Activated T-cell treated with anti-CD3 and anti-CD28 coated beads, Interleukin-2, amount 50 U/mL, for 72 hours (primary cell): ENCODE measurements around the gene AP4M1. TPM values are rescaled to one million over a fixed set of nuclear protein-coding genes. Genes with fewer than 3 reads are reported as not detected.

ENCODE experiments used
- ATAC-seq, 2 donors: fragments of 150-1000 bp; cut with Tn5 transposase; replicated peaks in 1 of 2; 2 replicates each; pipeline ENCODE4 v1.10.0; 2021; ENCODE audit warnings: moderate library complexity in 2 of 2, mild to moderate bottlenecking in 1 of 2
- DNase-seq, 2 donors: peaks; one replicate each; pipeline ENCODE4 v3.0.0; 2021 to 2022; ENCODE audit warnings: mixed read lengths in 1 of 2
- H3K27ac Mint-ChIP-seq: one replicate; pipeline ENCODE4 v1.8.0; 2022; ENCODE audit warnings: mild to moderate bottlenecking, moderate library complexity, mixed read lengths
- H3K27me3 Mint-ChIP-seq: one replicate; pipeline ENCODE4 v1.8.0; 2022; ENCODE audit warnings: low read depth, mixed read lengths
- H3K36me3 Mint-ChIP-seq, 2 donors: one replicate each; pipeline ENCODE4 v1.8.0; 2022; ENCODE audit warnings: mixed read lengths in 2 of 2, mild to moderate bottlenecking in 1 of 2; ENCODE audit not compliant: insufficient read depth in 2 of 2
- H3K4me1 Mint-ChIP-seq: one replicate; pipeline ENCODE4 v1.8.0; 2022; ENCODE audit warnings: low read depth, mixed read lengths
- H3K4me3 Mint-ChIP-seq, 2 donors: one replicate each; pipeline ENCODE4 v1.8.0; 2022; ENCODE audit warnings: mild to moderate bottlenecking in 2 of 2, mixed read lengths in 2 of 2, moderate library complexity in 2 of 2
- H3K9me3 Mint-ChIP-seq, 2 donors: one replicate each; pipeline ENCODE4 v1.8.0; 2022; ENCODE audit warnings: mixed read lengths in 2 of 2
- total RNA-seq, 2 donors: library from RNA; stranded (reverse); gene quantifications; one replicate each; pipeline ENCODE4 v1.2.3, GENCODE V29; 2022

AP4M1 gene
- total RNA-seq, 2 donors from 2014 or later: 9.3 to 10.5 TPM

DNA sequence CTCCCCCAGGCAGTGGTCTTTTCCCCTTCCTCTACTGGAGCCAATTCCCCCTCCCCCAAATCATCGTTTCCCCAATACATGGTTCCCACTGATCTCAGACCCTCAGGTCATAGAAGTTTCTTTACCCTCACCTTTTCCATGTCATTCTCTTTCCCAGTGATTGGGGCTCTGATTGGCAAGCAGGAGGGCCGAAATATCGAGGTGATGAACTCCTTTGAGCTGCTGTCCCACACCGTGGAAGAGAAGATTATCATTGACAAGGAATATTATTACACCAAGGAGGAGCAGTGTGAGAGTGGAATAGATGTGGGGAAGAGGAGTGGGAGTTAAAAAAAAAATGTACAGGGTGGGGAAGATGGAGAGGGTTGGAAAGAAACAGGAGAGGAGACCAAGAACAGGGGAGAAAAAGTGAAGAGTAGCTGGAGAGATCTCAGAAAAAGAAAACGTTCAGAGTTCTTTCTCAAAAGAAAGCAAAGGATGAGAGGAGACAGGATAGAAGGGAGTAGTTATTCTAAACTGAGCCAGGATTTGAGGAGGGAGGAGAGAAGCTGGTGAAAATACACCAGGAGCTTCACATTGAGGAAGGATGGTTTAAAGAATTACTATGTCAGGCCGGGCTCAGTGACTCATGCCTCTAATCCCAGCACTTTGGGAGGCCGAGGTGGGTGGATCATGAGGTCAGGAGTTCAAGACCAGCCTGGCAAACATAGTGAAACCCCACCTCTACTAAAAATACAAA lies 11.8 kb upstream of the AP4M1 start:
- H3K27me3 Mint-ChIP-seq: no peaks in the 10 kb centered on the region
- DNase-seq: no peak
- peaks cover 44% of the 10 kb centered on the region for H3K4me1 Mint-ChIP-seq
- no peaks in the 10 kb centered on the region for H3K9me3 Mint-ChIP-seq
- peak overlapping the region; percentile 82 to 91 for H3K4me3 Mint-ChIP-seq
- H3K36me3 Mint-ChIP-seq: peaks cover 3 to 13% of the 10 kb centered on the region in 2 donors
- no peak for ATAC-seq
- H3K27ac Mint-ChIP-seq: peak overlapping the region; percentile 87

- ATAC-seq (peak; percentile 22 to 39), DNase-seq (peak in 1 of 2 donors; percentile 23)
- Mint-ChIP-seq H3K9me3 (no peaks in the 10 kb centered on the region), H3K27me3 (no peaks in the 10 kb centered on the region), H3K4me1 (peaks cover 56% of the 10 kb centered on the region), H3K27ac (peak overlapping the region; percentile 87), H3K4me3 (peak overlapping the region; percentile 60 to 91), H3K36me3 (peaks cover 3 to 21% of the 10 kb centered on the region in 2 donors)
Observed at GRCh38 chr7:100090527-100091410, 10.7 kb upstream of the AP4M1 start.

DNA sequence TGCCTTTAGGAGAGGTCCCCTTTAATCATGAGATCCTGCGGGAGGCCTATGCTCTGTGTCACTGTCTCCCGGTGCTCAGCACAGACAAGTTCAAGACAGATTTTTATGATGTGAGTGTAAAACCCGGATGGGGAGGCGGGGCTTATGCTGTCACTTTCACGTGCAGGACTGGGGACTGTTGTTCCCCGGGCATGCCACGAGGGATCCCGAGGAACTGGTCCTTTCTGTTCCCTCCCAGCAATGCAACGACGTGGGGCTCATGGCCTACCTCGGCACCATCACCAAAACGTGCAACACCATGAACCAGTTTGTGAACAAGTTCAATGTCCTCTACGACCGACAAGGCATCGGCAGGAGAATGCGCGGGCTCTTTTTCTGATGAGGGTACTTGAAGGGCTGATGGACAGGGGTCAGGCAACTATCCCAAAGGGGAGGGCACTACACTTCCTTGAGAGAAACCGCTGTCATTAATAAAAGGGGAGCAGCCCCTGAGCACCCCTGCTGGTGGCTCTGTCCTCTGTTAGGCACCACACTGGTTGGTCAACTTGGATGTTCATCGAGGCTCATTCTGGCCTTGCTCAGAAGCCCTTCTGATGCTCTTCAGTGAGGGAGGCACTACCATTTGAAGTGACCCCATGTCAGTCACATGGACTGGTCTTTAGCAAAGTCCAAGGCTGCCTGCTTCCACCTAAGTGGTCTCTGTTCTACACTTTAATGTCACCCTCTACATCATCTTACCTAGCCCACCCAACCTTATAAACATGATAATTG lies 9.8 kb upstream of the AP4M1 start:
- peaks cover 61% of the 10 kb centered on the region for H3K4me1 Mint-ChIP-seq
- ATAC-seq (peak in 1 of 2 donors; percentile 5), DNase-seq (peak in 1 of 2 donors; percentile 23)

DNA sequence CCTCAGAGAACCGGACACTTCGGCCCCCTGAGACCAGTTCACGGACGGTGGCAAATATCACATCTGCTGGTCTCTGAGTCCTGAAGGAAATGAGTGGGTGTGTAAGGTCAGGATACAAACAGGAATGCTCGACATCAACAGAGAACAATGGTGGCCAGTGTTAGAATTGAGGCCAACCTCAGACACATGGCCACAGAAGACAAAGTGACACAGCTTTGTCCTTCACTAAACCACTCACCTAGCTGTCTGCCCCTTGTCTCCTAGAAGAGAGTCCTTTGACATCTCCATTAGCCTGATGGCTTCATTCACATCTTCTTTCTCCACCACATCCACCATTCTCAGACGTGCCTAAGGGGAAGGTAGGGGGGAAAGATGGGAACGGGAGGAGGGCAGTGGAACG lies 8.4 kb upstream of the AP4M1 start:
- Mint-ChIP-seq H3K9me3 (no peaks in the 10 kb centered on the region), H3K4me1 (peaks cover 67% of the 10 kb centered on the region), H3K4me3 (no peak overlapping the region), H3K36me3 (peaks cover 15 to 38% of the 10 kb centered on the region in 2 donors), H3K27ac (no peak overlapping the region), H3K27me3 (no peaks in the 10 kb centered on the region)
- ATAC-seq: no peak
- DNase-seq: no peak

More for the DNA sequence above, 9.8 kb upstream of the AP4M1 start:
- Mint-ChIP-seq H3K27ac (no peak overlapping the region), H3K4me3 (no peak overlapping the region), H3K9me3 (no peaks in the 10 kb centered on the region), H3K27me3 (no peaks in the 10 kb centered on the region), H3K36me3 (peaks cover 6 to 25% of the 10 kb centered on the region in 2 donors)

DNA sequence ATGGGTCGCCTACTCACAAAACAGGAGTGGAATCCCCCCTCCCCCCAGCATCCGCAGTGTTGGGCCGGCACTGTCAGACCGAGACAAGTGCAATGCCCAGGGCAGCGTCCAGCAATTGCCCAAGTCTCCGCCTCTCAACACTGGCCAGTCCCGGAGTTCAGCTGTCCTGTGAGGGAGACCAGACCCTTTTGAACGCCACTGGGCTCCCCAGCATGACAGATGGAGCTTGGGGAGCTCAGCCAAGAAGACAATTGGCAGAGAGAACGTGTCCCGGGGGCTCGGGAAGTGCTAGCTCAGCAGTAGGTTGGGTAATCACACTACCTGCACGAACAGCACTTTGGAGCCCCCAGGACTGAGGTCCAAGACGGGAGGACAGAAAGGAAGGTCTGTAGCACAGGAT lies 7.9 kb upstream of the AP4M1 start:
- H3K27me3 Mint-ChIP-seq: no peaks in the 10 kb centered on the region
- no peaks in the 10 kb centered on the region for H3K9me3 Mint-ChIP-seq
- ATAC-seq (no peak), DNase-seq (no peak)
- H3K36me3 Mint-ChIP-seq: peaks cover 18 to 43% of the 10 kb centered on the region in 2 donors
- H3K4me1 Mint-ChIP-seq: peaks cover 69% of the 10 kb centered on the region
- H3K27ac Mint-ChIP-seq: no peak overlapping the region
- no peak overlapping the region for H3K4me3 Mint-ChIP-seq

- H3K27ac Mint-ChIP-seq: no peak overlapping the region
- H3K9me3 Mint-ChIP-seq: no peaks in the 10 kb centered on the region
- H3K27me3 Mint-ChIP-seq: no peaks in the 10 kb centered on the region
- DNase-seq (no peak), ATAC-seq (peak in 1 of 2 donors; percentile 1)
- no peak overlapping the region for H3K4me3 Mint-ChIP-seq
- H3K36me3 Mint-ChIP-seq: peaks cover 24 to 48% of the 10 kb centered on the region in 2 donors
- H3K4me1 Mint-ChIP-seq: peaks cover 74% of the 10 kb centered on the region
Observed at GRCh38 chr7:100093925-100094486, 7.4 kb upstream of the AP4M1 start.

DNA sequence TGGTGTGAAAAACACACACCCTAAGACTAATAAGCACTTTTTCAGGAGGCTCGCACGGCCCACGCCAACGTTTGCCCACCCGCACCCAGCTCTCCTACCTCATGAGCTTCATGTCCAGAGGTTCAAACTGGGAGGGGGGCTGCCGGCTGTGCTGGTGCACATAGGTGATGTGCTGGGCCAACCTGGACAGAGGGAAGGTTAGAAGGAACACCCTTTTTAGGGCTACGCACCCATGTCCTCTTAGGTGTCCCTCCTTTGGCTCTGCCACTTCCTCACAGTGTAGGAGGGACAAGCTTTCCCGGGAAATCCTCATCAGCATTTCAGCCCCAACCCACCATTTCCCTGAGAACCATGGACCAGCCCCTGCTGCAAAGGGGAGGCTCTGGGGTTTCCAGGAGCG lies 6.2 kb upstream of the AP4M1 start:
- no peak overlapping the region for H3K4me3 Mint-ChIP-seq
- no peaks in the 10 kb centered on the region for H3K9me3 Mint-ChIP-seq
- DNase-seq (no peak), ATAC-seq (no peak)
- no peak overlapping the region for H3K27ac Mint-ChIP-seq
- no peaks in the 10 kb centered on the region for H3K27me3 Mint-ChIP-seq
- peaks cover 33 to 60% of the 10 kb centered on the region in 2 donors for H3K36me3 Mint-ChIP-seq
- peaks cover 76% of the 10 kb centered on the region for H3K4me1 Mint-ChIP-seq

- H3K36me3 Mint-ChIP-seq: peaks cover 33 to 60% of the 10 kb centered on the region in 2 donors
- no peak overlapping the region for H3K4me3 Mint-ChIP-seq
- peak overlapping the region; percentile 22 for H3K27ac Mint-ChIP-seq
- peaks cover 71% of the 10 kb centered on the region for H3K4me1 Mint-ChIP-seq
- no peaks in the 10 kb centered on the region for H3K9me3 Mint-ChIP-seq
- ATAC-seq (no peak), DNase-seq (no peak)
- H3K27me3 Mint-ChIP-seq: no peaks in the 10 kb centered on the region
Observed at GRCh38 chr7:100095704-100096103, 5.7 kb upstream of the AP4M1 start.

GRCh38 chr7:100098913-100099312 lies 2.5 kb upstream of the AP4M1 start:
- no peaks in the 10 kb centered on the region for H3K9me3 Mint-ChIP-seq
- DNase-seq (no peak), ATAC-seq (no peak)
- peaks cover 32 to 54% of the 10 kb centered on the region in 2 donors for H3K36me3 Mint-ChIP-seq
- peak overlapping the region; percentile 96 for H3K27ac Mint-ChIP-seq
- peaks cover 61% of the 10 kb centered on the region for H3K4me1 Mint-ChIP-seq
- H3K4me3 Mint-ChIP-seq: peak overlapping the region; percentile 94 to 99
- H3K27me3 Mint-ChIP-seq: no peaks in the 10 kb centered on the region

GRCh38 chr7:100099452-100099851 lies 2.0 kb upstream of the AP4M1 start:
- no peaks in the 10 kb centered on the region for H3K9me3 Mint-ChIP-seq
- no peaks in the 10 kb centered on the region for H3K27me3 Mint-ChIP-seq
- peak overlapping the region; percentile 94 to 99 for H3K4me3 Mint-ChIP-seq
- ATAC-seq (no peak), DNase-seq (no peak)
- peak overlapping the region; percentile 93 for H3K27ac Mint-ChIP-seq
- peaks cover 33 to 54% of the 10 kb centered on the region in 2 donors for H3K36me3 Mint-ChIP-seq
- H3K4me1 Mint-ChIP-seq: peaks cover 61% of the 10 kb centered on the region

DNA sequence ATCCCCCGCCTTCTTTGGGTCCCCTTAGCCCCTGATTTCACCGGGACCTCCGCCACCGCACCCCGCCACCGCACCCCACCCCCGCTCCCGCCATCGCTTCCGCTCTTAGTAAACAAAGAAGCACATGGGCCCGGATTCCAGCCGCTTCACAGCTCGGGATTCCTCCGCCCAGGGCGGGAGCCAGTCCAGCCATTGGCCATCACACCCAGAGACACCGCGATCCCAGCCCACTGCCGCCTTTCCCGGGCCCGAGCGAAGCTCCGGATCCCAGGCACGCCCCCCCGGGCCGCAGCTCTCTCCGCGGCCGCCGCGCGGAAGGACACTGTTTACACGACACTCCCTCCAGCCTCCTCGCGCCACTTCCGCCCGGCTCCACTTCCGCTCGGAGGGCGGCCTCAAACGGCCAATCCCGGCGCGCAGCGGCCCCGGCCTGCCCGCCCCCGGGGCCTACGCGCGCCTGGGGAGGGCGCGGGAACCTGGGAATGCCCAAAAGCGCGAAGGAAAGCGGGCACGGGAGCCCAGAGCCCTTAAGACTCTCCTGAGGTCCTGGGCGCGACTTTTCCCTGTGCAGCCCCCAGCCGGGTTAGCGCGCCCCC lies 925 bp upstream of the AP4M1 start:
- Mint-ChIP-seq H3K4me1 (peaks cover 52% of the 10 kb centered on the region), H3K27ac (peak overlapping the region; percentile 93), H3K9me3 (no peaks in the 10 kb centered on the region), H3K4me3 (peak overlapping the region; percentile 94 to 99), H3K36me3 (peaks cover 33 to 46% of the 10 kb centered on the region in 2 donors), H3K27me3 (no peaks in the 10 kb centered on the region)
- ATAC-seq (peak; percentile 80 to 81), DNase-seq (peak; percentile 90 to 93)
